Adrenal gland (tissue), 19 donors: Measurements from ENCODE around the gene PES1. TPM values are rescaled to one million over a fixed set of nuclear protein-coding genes. Genes with fewer than 3 reads are reported as not detected.

ENCODE experiments used
- DNase-seq, 7 donors: peaks; one replicate each; pipeline ENCODE4 v3.0.0-alpha.2; 2019 to 2020
- H3K27ac ChIP-seq, 5 donors: fragments of 200-600 bp; sonication (generic) in 4 of 5; 1 replicate in 3 of 5; 2 replicates in 2 of 5; pipeline versions ENCODE4 v1.5.1 to v1.8.0; 2016 to 2020; ENCODE audit warnings: mild to moderate bottlenecking in 1 of 5
- H3K27me3 ChIP-seq: fragments of 200-600 bp; 2 replicates; pipeline ENCODE4 v1.8.0; 2021
- H3K36me3 ChIP-seq, 2 donors: fragments of 200-600 bp; replicated peaks in 1 of 2; 1 replicate in 1 of 2; 2 replicates in 1 of 2; pipeline versions ENCODE4 v1.5.1 to v1.8.0; 2018 to 2022
- H3K4me1 ChIP-seq, 2 donors: fragments of 200-600 bp; replicated peaks in 1 of 2; 1 replicate in 1 of 2; 2 replicates in 1 of 2; pipeline versions ENCODE4 v1.5.1 to v1.8.0; 2018 to 2021
- H3K4me3 ChIP-seq, 4 donors: fragments of 200-600 bp; sonication (generic) in 3 of 4; one replicate each; pipeline ENCODE4 v1.5.1; 2016 to 2018
- H3K9me3 ChIP-seq, 3 donors: fragments of 200-600 bp; sonication (generic) in 1 of 3; replicated peaks in 1 of 3; 1 replicate in 2 of 3; 2 replicates in 1 of 3; pipeline versions ENCODE4 v1.5.1 to v1.8.0; 2016 to 2021
- CTCF ChIP-seq, 6 experiments: fragments of 450-650 bp in 4 of 6; fragments of 200-600 bp in 2 of 6; sonication (generic) in 1 of 6; IDR thresholded peaks; 1 replicate in 5 of 6; 2 replicates in 1 of 6; pipeline versions ENCODE4 v1.5.1 to v1.8.0; 2016 to 2021; ENCODE audit warnings: antibody characterized with exemption in 6 of 6, mild to moderate bottlenecking in 2 of 6, moderate library complexity in 1 of 6
- POLR2A ChIP-seq, 2 donors: fragments of 450-650 bp; IDR thresholded peaks; one replicate each; pipeline ENCODE4 v1.6.1; 2017; ENCODE audit warnings: antibody characterized with exemption in 2 of 2, mild to moderate bottlenecking in 2 of 2, moderate library complexity in 1 of 2
- WGBS, 4 donors: extraction: QIAGEN DNeasy Blood & Tissue Kit in 2 of 4; methylation state at CpG; one replicate each; pipeline versions ENCODE4 v1.1.5 to v1.1.7; 2013 to 2017; 5-methylcytosine and 5-hydroxymethylcytosine counted together
- intact Hi-C, 2 donors: fragments of 100-400 bp; cut with DNase I; formaldehyde crosslinking; loops; one replicate each; pipeline versions ENCODE4 v1.14.1 to v1.15.0; 2022 to 2023
- long read RNA-seq, 10 donors: library from polyadenylated mRNA in 3 of 10; unstranded in 2 of 10; stranded (forward) in 1 of 10; transcript quantifications; one replicate each; pipeline ENCODE4 v2.0.0 and lab custom pipeline, GENCODE V29; 2021 to 2026
- polyA plus RNA-seq, 3 donors: library from polyadenylated mRNA; stranded (reverse); fragments of 200-250 nt in 2 of 3; fragments of 350-450 nt in 1 of 3; fragmentation: Illumina TruSeq in 1 of 3; extraction: RNeasy Lipid Tissue Mini Kit (QIAGEN cat#74804) in 1 of 3; gene quantifications; one replicate each; pipeline ENCODE4 v1.2.3, GENCODE V29; 2013 to 2014
- total RNA-seq, 9 donors: library from RNA; depleted of rRNA in 4 of 9; stranded (reverse); fragments of >200 nt in 4 of 9; fragments of 120-200 nt in 1 of 9; fragmentation: NEBNext Ultra II Directional in 1 of 9; extraction: Animal tissue kit (Norgen Biotek cat#: 25700) in 1 of 9; gene quantifications; one replicate each; pipeline versions ENCODE4 v1.1.0 to v1.2.4, GENCODE V29; 2013 to 2023
- donor health status: healthy with polysubstance abuse.
- donor health status: Bipolar disorder and iron deficiency.
- donor health status: DM: yes; HTN: yes; CAD: no.
- donor health status: DM: no; HTN: no; CAD: no.
- donor health status: DM: no; HTN: no; CAD: no.
- donor health status: DM: yes; HTN: yes; CAD: no.

Gene PES1
- total RNA-seq (100 to 1,000 TPM in 1 of 9 donors, 10 to 100 TPM in 8; 46.0 to 105 (median 60.1) TPM), polyA plus RNA-seq (100 to 1,000 TPM in 1 of 3 donors, 10 to 100 TPM in 2; 63.6 to 117 (median 68.5) TPM)
- long read RNA-seq, donor 1, transcript PES1-202 (15 exons, 2,295 nt) = major isoform, 13 of 16 reads
- long read RNA-seq, donor 1, partial matches to known transcripts = 0 of 16 reads
- long read RNA-seq, donor 1, other reads (novel, unspliced or antisense) = 0 of 16 reads
- long read RNA-seq, donor 2, transcript PES1-202 (15 exons, 2,295 nt) = major isoform, 7 of 8 reads
- long read RNA-seq, donor 2, partial matches to known transcripts = 0 of 8 reads
- long read RNA-seq, donor 2, other reads (novel, unspliced or antisense) = 0 of 8 reads
- long read RNA-seq, donor 3, partial matches to known transcripts = 0 of 5 reads
- long read RNA-seq, donor 3, other reads (novel, unspliced or antisense) = 0 of 5 reads
- long read RNA-seq, donor 4, transcript PES1-202 (15 exons, 2,295 nt) = major isoform, 6 of 8 reads
- long read RNA-seq, donor 4, partial matches to known transcripts = 1 of 8 reads
- long read RNA-seq, donor 4, other reads (novel, unspliced or antisense) = 1 of 8 reads
- long read RNA-seq, donor 5, transcript PES1-202 (15 exons, 2,295 nt) = major isoform, 21 of 37 reads
- long read RNA-seq, donor 5, partial matches to known transcripts = 8 of 37 reads
- long read RNA-seq, donor 5, other reads (novel, unspliced or antisense) = 3 of 37 reads
- long read RNA-seq, donor 6, partial matches to known transcripts = 0 of 9 reads
- long read RNA-seq, donor 6, other reads (novel, unspliced or antisense) = 5 of 9 reads
- long read RNA-seq, donor 7, partial matches to known transcripts = 0 of 6 reads
- long read RNA-seq, donor 7, other reads (novel, unspliced or antisense) = 0 of 6 reads
- long read RNA-seq, donor 8, transcript PES1-202 (15 exons, 2,295 nt) = major isoform, 15 of 50 reads
- long read RNA-seq, donor 8, partial matches to known transcripts = 21 of 50 reads
- long read RNA-seq, donor 8, other reads (novel, unspliced or antisense) = 7 of 50 reads
- long read RNA-seq, donor 9, partial matches to known transcripts = 0 of 2 reads
- long read RNA-seq, donor 9, other reads (novel, unspliced or antisense) = 0 of 2 reads
- long read RNA-seq, donor 10, transcript PES1-202 (15 exons, 2,295 nt) = major isoform, 9 of 11 reads
- long read RNA-seq, donor 10, partial matches to known transcripts = 0 of 11 reads
- long read RNA-seq, donor 10, other reads (novel, unspliced or antisense) = 0 of 11 reads

GRCh38 chr22:30591588-30592359 lies at the start of gene PES1:
Gene PES1 (minus strand): TSS chr22:30591910. CDS start chr22:30591833, 77 bp downstream.
- H3K9me3 ChIP-seq = no peaks in the 10 kb centered on the region
- peaks cover 0 to 24% of the 10 kb centered on the region in 2 donors for H3K36me3 ChIP-seq
- H3K4me1 ChIP-seq = peaks cover 10 to 13% of the 10 kb centered on the region in 2 donors
- WGBS, 4 donors = 0 to 1% (median 0%) methylated on average over 40 to 49 of the region's 49 CpGs
- TF ChIP-seq CTCF (IDR thresholded peaks at IDR 0.05) (no peak), POLR2A (IDR thresholded peaks at IDR 0.05) (peak in 1 of 2 donors; percentile 37)
- intact Hi-C loops = no loop called here
- DNase-seq = peak; percentile 95 to 98 (median 97)
- no peaks in the 10 kb centered on the region for H3K27me3 ChIP-seq
- H3K27ac ChIP-seq = peak within 1 kb of the TSS in 4 of 5 donors; percentile 53 to 88 (median 71)
- H3K4me3 ChIP-seq = peak within 1 kb of the TSS; percentile 24 to 81 (median 52)

- Histone ChIP-seq H3K36me3 (no peaks in the 10 kb centered on the region), H3K4me1 (peaks cover 17 to 30% of the 10 kb centered on the region in 2 donors), H3K4me3 (no peak overlapping the region), H3K27ac (no peak overlapping the region), H3K9me3 (no peaks in the 10 kb centered on the region), H3K27me3 (no peaks in the 10 kb centered on the region)
- TF ChIP-seq CTCF (IDR thresholded peaks at IDR 0.05) (no peak), POLR2A (IDR thresholded peaks at IDR 0.05) (no peak)
- DNase-seq = no peak
- intact Hi-C loops = no loop called here
- WGBS, 4 donors = 90 to 100% (median 95%) methylated on average over 1 to 4 of the region's 4 CpGs
These were observed 49.2 kb upstream of the PES1 start for GRCh38 chr22:30640839-30641430.

GRCh38 chr22:30640361-30640760 lies 48.7 kb upstream of the PES1 start:
- H3K4me3 ChIP-seq = no peak overlapping the region
- intact Hi-C loops = no loop called here
- no peak overlapping the region for H3K27ac ChIP-seq
- TF ChIP-seq POLR2A (IDR thresholded peaks at IDR 0.05) (no peak), CTCF (IDR thresholded peaks at IDR 0.05) (no peak)
- H3K9me3 ChIP-seq = no peaks in the 10 kb centered on the region
- no peaks in the 10 kb centered on the region for H3K36me3 ChIP-seq
- no peaks in the 10 kb centered on the region for H3K27me3 ChIP-seq
- peaks cover 17 to 32% of the 10 kb centered on the region in 2 donors for H3K4me1 ChIP-seq
- WGBS, 4 donors = 78 to 91% (median 91%) methylated on average over 3 to 4 of the region's 4 CpGs
- no peak for DNase-seq
